GM20000 (cell line): ENCODE measurements around the gene TNS3.
"Not testable (repeated sequence)": the region's sequence is repeated elsewhere in the genome, so short reads cannot be mapped to it uniquely, and the experiment has no call there.

Experiments
- DNase-seq: peaks from one replicate; pipeline ENCODE4 v3.0.0; 2012; ENCODE audit warnings: low spot score
- TF ChIP-seq, protein P1 (sequence below): IDR thresholded peaks from 2 replicates; pipeline ENCODE4 v1.5.1; 2012; ENCODE audit warnings: mild to moderate bottlenecking, control low read depth; ENCODE audit errors: extremely low read depth, missing control alignments

Gene TNS3

GRCh38 chr7:47470567-47471357 lies 111.1 kb downstream of the TNS3 start:
- TF ChIP-seq, protein P1, sequence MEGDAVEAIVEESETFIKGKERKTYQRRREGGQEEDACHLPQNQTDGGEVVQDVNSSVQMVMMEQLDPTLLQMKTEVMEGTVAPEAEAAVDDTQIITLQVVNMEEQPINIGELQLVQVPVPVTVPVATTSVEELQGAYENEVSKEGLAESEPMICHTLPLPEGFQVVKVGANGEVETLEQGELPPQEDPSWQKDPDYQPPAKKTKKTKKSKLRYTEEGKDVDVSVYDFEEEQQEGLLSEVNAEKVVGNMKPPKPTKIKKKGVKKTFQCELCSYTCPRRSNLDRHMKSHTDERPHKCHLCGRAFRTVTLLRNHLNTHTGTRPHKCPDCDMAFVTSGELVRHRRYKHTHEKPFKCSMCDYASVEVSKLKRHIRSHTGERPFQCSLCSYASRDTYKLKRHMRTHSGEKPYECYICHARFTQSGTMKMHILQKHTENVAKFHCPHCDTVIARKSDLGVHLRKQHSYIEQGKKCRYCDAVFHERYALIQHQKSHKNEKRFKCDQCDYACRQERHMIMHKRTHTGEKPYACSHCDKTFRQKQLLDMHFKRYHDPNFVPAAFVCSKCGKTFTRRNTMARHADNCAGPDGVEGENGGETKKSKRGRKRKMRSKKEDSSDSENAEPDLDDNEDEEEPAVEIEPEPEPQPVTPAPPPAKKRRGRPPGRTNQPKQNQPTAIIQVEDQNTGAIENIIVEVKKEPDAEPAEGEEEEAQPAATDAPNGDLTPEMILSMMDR: no peak
- DNase-seq: no peak

- not testable (repeated sequence) for DNase-seq
Observed at GRCh38 chr7:47469846-47470245, 112.1 kb downstream of the TNS3 start.

DNA sequence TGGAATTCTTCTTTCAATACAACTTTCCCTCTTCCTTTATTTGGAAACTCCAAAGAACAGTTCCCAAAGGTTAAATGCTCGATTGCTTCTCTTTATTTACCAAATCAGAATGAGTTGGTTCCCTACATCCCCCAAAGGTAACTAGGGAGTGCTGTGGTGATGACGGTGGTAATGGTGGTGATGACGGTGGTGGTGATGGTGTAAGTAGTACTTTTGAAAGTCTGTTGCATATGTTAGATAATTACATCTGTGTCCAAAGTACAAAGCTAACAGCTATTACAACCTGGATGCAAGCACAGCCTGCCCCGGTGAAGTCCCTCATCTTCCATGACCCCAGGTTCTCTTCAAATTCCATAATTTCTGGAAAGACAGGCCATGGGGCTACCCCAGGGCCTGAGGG lies 115.1 kb downstream of the TNS3 start:
- TF ChIP-seq, protein P1: no peak

GRCh38 chr7:47465191-47465590 lies 116.7 kb downstream of the TNS3 start:
- DNase-seq: no peak
- TF ChIP-seq, protein P1: no peak

More for the DNA sequence above, 115.1 kb downstream of the TNS3 start:
- no peak for DNase-seq

DNA sequence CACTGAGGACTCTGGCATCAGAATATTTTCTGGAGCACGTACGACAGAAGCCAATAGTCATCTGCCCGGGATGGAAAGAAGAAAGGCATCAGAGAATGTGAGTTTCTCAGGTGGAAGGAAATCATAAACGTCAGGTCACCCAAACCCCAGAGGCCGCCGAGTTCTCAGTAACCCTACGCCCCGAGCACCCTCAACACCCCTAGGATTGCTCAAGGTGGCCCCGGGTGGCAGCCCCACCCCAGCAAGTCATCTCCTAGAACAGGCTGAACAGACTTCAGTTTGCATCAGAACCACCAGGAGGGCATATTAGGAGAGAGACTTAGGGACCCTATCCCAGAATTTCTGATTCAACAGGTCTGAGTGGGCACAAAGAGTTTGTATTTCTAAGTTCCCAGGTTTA lies 117.6 kb downstream of the TNS3 start:
- TF ChIP-seq, protein P1: no peak
- no peak for DNase-seq

DNA sequence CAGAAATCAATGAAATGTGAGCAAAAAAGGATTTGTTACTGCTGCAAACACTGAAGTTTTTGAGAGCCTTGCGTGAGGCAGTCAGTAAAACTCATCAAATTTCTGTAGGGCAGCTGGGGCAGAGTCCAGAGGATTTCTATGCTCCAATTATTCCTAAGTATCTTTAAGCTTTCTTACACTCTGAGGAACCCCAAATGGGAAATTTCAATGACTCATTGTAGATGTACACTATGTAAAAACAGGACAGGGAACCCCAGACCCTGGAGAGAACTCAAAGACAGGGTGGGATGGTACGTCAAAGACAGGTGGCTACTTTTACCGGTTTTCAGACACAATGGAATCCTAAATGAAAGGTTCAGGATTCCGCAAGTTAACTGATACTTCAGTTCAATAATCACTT lies 120.2 kb downstream of the TNS3 start:
- TF ChIP-seq, protein P1: no peak
- no peak for DNase-seq

DNA sequence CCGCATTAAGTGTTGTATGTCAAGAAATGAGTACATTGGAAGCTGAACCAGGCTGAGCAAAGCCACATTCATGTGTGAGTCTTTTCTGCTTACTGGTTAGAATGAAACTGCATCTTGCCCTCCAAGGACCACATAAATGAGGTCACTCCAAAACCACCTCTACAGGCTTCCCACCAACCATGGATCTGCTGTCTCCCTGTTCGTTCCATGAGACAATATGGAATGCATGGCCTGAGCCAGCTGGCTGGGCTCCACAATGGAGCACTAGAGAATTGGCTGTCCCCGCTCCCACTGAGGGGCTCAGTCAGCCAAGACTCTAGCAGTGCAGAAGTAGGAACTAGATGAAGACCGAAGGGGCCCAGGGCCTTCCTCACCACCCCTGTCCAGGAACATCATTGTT lies 120.8 kb downstream of the TNS3 start:
- DNase-seq: no peak
- TF ChIP-seq, protein P1: no peak
